Measurements from ENCODE around the gene BHLHA15. TPM values are rescaled to one million over a fixed set of nuclear protein-coding genes. Genes with fewer than 3 reads are reported as not detected.

The BHLHA15 gene
- total and polyA plus RNA-seq, 9 of the 15 experiments (the other 6 are each of a cell fraction or from before 2014, with no cell fraction given), result 0.22 to 2.0 (median 1.1) TPM; not detected in 4

DNA sequence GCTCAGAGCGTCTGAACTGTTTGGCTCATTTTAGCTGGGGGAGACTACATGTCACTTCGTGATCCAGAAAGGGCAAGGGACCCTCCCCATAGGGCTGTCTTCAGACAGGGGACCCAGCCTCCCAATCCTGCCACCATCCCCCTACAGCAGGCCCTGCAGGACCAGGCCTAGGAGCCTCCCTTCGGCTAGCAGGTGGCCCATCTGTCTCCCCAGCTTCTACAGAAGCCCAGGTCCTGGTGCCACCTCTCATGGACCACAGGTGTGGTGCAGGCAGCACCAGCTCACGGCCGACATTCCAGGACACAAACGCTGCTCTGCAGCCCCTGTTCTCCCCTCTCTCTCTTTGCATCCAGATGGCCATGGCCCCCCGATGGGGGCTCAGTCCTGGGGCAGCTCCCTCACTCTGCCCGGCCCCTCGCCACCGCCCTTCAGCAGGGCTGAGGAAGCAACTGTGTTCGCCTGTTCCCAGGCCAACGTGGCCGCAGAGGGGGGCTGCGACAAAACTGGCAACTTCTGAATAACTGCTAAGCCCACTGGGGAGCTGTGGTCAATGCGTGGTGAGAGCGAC is 30.5 kb downstream of the BHLHA15 start (continued):
- TF ChIP-seq, protein P1, sequence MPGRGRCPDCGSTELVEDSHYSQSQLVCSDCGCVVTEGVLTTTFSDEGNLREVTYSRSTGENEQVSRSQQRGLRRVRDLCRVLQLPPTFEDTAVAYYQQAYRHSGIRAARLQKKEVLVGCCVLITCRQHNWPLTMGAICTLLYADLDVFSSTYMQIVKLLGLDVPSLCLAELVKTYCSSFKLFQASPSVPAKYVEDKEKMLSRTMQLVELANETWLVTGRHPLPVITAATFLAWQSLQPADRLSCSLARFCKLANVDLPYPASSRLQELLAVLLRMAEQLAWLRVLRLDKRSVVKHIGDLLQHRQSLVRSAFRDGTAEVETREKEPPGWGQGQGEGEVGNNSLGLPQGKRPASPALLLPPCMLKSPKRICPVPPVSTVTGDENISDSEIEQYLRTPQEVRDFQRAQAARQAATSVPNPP (IDR thresholded peaks at IDR 0.05; ENCODE audit: borderline replicate concordance, insufficient read depth, insufficient read length), result no peak
- TF ChIP-seq PRPF4 (IDR thresholded peaks at IDR 0.05; ENCODE audit: insufficient read depth, low read depth, low read length, poor library complexity, severe bottlenecking) (no peak), RAD21 (CRISPR knock-in tag; conservative IDR thresholded peaks at IDR 0.05 in 1 of 2, IDR thresholded peaks at IDR 0.05 in 1 of 2) (no peak), SIX5 (IDR thresholded peaks at IDR 0.05; ENCODE audit: borderline replicate concordance in 1 of 2, insufficient read depth in 1 of 2, low read depth in 1 of 2, low read length in 2 of 2) (no peak), ZNF184 (CRISPR knock-in tag; IDR thresholded peaks at IDR 0.05) (no peak), PYGO2 (tag; IDR thresholded peaks at IDR 0.05) (no peak), U2AF2 (optimal IDR thresholded peaks at IDR 0.05; ENCODE audit: low read depth, low read length) (no peak), HCFC1 (IDR thresholded peaks at IDR 0.05; ENCODE audit: low read depth, low read length) (no peak), SMAD3 (CRISPR knock-in tag; conservative IDR thresholded peaks at IDR 0.05) (no peak), ZNF696 (CRISPR knock-in tag; conservative IDR thresholded peaks at IDR 0.05) (no peak)
- TF ChIP-seq, protein P2, sequence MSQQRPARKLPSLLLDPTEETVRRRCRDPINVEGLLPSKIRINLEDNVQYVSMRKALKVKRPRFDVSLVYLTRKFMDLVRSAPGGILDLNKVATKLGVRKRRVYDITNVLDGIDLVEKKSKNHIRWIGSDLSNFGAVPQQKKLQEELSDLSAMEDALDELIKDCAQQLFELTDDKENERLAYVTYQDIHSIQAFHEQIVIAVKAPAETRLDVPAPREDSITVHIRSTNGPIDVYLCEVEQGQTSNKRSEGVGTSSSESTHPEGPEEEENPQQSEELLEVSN (IDR thresholded peaks at IDR 0.05; ENCODE audit: borderline replicate concordance in 1 of 2, extremely low read depth in 1 of 2, insufficient read depth in 1 of 2, insufficient read length in 1 of 2, low read depth in 1 of 2, low read length in 1 of 2, poor library complexity in 1 of 2, severe bottlenecking in 1 of 2), result no peak
- TF ChIP-seq, protein P3, sequence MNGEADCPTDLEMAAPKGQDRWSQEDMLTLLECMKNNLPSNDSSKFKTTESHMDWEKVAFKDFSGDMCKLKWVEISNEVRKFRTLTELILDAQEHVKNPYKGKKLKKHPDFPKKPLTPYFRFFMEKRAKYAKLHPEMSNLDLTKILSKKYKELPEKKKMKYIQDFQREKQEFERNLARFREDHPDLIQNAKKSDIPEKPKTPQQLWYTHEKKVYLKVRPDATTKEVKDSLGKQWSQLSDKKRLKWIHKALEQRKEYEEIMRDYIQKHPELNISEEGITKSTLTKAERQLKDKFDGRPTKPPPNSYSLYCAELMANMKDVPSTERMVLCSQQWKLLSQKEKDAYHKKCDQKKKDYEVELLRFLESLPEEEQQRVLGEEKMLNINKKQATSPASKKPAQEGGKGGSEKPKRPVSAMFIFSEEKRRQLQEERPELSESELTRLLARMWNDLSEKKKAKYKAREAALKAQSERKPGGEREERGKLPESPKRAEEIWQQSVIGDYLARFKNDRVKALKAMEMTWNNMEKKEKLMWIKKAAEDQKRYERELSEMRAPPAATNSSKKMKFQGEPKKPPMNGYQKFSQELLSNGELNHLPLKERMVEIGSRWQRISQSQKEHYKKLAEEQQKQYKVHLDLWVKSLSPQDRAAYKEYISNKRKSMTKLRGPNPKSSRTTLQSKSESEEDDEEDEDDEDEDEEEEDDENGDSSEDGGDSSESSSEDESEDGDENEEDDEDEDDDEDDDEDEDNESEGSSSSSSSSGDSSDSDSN (IDR thresholded peaks at IDR 0.05; ENCODE audit: borderline replicate concordance in 1 of 2, low read depth in 2 of 2, low read length in 2 of 2), result no peak

Measured in K562 (cell line).